Keratinocyte (primary cell): ENCODE data around the gene WBP2NL. TPM values are rescaled to one million over a fixed set of nuclear protein-coding genes. Genes with fewer than 3 reads are reported as not detected.
A peak's percentile ranks its signal among the peaks of the same experiment; 100 is the strongest.

Experiments used
- DNase-seq: peaks from one replicate; pipeline ENCODE4 v3.0.0-alpha.2; 2011; ENCODE audit warnings: low read depth, missing footprints, low spot score
- FAIRE-seq: peaks from 2 replicates; lab custom pipeline; 2011; peaks lifted over from hg19 to GRCh38; lab: Jason Lieb, UNC
- H2AFZ ChIP-seq: 2 replicates; pipeline ENCODE4 v1.6.0; 2012; ENCODE audit warnings: low read length, control low read depth, inconsistent platforms; ENCODE audit not compliant: control insufficient read depth
- H3K27ac ChIP-seq: 2 replicates; pipeline ENCODE4 v1.5.1; 2011; ENCODE audit warnings: low read length; ENCODE audit not compliant: control insufficient read depth, insufficient read depth
- H3K27me3 ChIP-seq: 3 replicates; pipeline ENCODE4 v1.6.0; 2011; ENCODE audit warnings: low read length; ENCODE audit not compliant: control insufficient read depth, insufficient read depth; ENCODE audit errors: extremely low read depth
- H3K36me3 ChIP-seq, 2 experiments: 2 replicates in 1 of 2; 3 replicates in 1 of 2; pipeline ENCODE4 v1.5.1; 2011; ENCODE audit warnings: low read length in 2 of 2, mild to moderate bottlenecking in 1 of 2; ENCODE audit not compliant: control insufficient read depth in 2 of 2, insufficient read depth in 2 of 2; ENCODE audit errors: extremely low read depth in 1 of 2
- H3K4me1 ChIP-seq: 3 replicates; pipeline ENCODE4 v1.5.1; 2011; ENCODE audit warnings: low read length; ENCODE audit not compliant: control insufficient read depth, insufficient read depth; ENCODE audit errors: extremely low read depth
- H3K4me2 ChIP-seq: 3 replicates; pipeline ENCODE4 v1.6.0; 2011; ENCODE audit warnings: low read depth, low read length; ENCODE audit not compliant: control insufficient read depth, insufficient read depth; ENCODE audit errors: extremely low read depth
- H3K4me3 ChIP-seq, 3 experiments: fragments of 200-600 bp in 1 of 3; sonication (generic) in 1 of 3; 2 replicates in 2 of 3; 3 replicates in 1 of 3; pipeline ENCODE4 v1.5.1; 2011 to 2016; ENCODE audit warnings: low read length in 3 of 3, mild to moderate bottlenecking in 3 of 3, control low read depth in 2 of 3, inconsistent platforms in 1 of 3, low read depth in 1 of 3, mixed read lengths in 1 of 3, mixed run types in 1 of 3, moderate library complexity in 1 of 3; ENCODE audit not compliant: control insufficient read depth in 2 of 3, insufficient read depth in 2 of 3; ENCODE audit errors: extremely low read depth in 1 of 3
- H3K79me2 ChIP-seq: 2 replicates; pipeline ENCODE4 v1.6.0; 2012; ENCODE audit warnings: low read length; ENCODE audit not compliant: control insufficient read depth, insufficient read depth
- H3K9ac ChIP-seq: 3 replicates; pipeline ENCODE4 v1.6.0; 2011; ENCODE audit warnings: low read length; ENCODE audit not compliant: control insufficient read depth, insufficient read depth; ENCODE audit errors: extremely low read depth
- H3K9me1 ChIP-seq: 3 replicates; pipeline ENCODE4 v1.6.0; 2011; ENCODE audit warnings: low read length; ENCODE audit not compliant: control insufficient read depth, insufficient read depth; ENCODE audit errors: extremely low read depth
- H3K9me3 ChIP-seq: 2 replicates; pipeline ENCODE4 v1.5.1; 2012; ENCODE audit warnings: low read depth, low read length; ENCODE audit not compliant: control insufficient read depth
- H4K20me1 ChIP-seq: 3 replicates; pipeline ENCODE4 v1.6.0; 2011; ENCODE audit warnings: low read length; ENCODE audit not compliant: control insufficient read depth, insufficient read depth; ENCODE audit errors: extremely low read depth
- EZH2 ChIP-seq: IDR thresholded peaks from one replicate; pipeline ENCODE4 v1.6.1; 2012; ENCODE audit warnings: inconsistent platforms, mild to moderate bottlenecking, low read length, moderate library complexity
- dilution Hi-C: fragments of 300-500 bp; cut with MboI; formaldehyde crosslinking; loops from one replicate; pipeline ENCODE4 v1.7.0; 2020; ENCODE audit warnings: low sequenced_read_pairs; ENCODE audit not compliant: extremely low pct_ligation_motif_present
- polyA plus RNA-seq, 5 experiments: library from polyadenylated mRNA; depleted of rRNA in 3 of 5; stranded (reverse) in 3 of 5; stranded (forward) in 1 of 5; unstranded in 1 of 5; fragments of >200 nt; gene quantifications; 1 replicate in 1 of 5; 2 replicates in 3 of 5; 3 replicates in 1 of 5; pipeline versions ENCODE4 v1.2.1 to v1.2.3, GENCODE V29; 2011 to 2012; ENCODE audit warnings: missing spikeins in 2 of 5, low read depth in 1 of 5, low replicate concordance in 1 of 5
- TF ChIP-seq, protein P1 (sequence below), 3 experiments: IDR thresholded peaks in 1 of 3; conservative IDR thresholded peaks in 1 of 3; optimal IDR thresholded peaks in 1 of 3; 2 replicates in 2 of 3; 3 replicates in 1 of 3; pipeline versions ENCODE3 to v1.5.1; 2011; ENCODE audit warnings: low read length in 3 of 3, mild to moderate bottlenecking in 3 of 3, moderate library complexity in 2 of 3, control low read depth in 1 of 3, inconsistent platforms in 1 of 3; ENCODE audit not compliant: insufficient read depth in 2 of 3; ENCODE audit errors: extremely low read depth in 1 of 3

The WBP2NL gene
- polyA plus RNA-seq, 1 donor (not counting 4 experiments of a cell fraction or from before 2014, with no cell fraction given): 0.07 TPM

DNA sequence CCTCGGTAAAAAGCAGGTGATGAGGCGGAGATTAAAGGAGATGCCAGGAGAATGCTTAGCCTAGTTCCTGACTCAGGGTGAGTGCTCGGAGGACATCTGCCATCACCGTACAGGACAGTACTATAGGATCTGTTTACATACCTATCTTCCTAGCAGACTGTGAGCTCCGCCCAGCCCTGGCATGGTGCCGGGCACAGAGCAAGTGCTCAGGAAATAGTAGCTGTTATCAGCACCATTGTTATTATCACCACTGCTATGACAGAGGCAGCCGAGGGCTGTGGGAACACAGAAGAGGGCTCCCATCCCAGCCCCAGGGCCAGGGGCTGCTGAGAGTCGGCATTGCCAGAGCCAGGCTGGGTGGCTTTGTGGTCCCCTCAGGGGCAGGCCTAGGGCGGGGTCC, 30.0 kb upstream of the WBP2NL start:
- H3K9me3 ChIP-seq: no peaks in the 10 kb centered on the region
- DNase-seq: no peak
- no peaks in the 10 kb centered on the region for H3K36me3 ChIP-seq

DNA sequence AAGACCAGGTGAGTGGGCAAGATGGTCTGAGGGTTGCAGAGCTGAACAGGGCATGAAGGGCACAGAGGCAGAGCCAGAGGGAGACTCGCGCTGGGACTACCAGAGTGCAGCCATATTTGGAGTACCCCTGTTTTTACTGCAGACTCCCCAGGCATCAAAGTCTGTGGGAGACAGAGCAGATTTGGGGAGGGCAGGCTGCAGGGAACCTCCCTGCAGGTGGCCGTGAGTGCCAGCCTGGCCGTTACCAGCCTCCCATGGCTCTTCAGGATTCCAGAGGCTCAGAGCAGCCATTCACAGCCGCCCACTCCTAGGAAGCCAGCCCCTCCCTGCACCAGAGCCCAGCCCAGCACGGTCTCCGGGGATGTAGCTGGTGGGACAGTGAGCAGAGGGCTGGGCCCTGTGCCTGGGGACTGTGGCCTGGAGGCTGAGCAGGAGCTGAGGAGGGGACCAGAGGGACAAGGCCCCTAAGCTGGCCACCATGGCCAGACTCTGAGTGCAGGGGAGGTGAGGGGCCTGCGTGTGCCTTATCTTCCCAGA, 29.4 kb upstream of the WBP2NL start, which contains the start of gene SEPTIN3:
Gene SEPTIN3, plus strand, starts transcription at position 334 of the 537 bp plus-strand sequence. CDS start 2,050 bp downstream, outside the sequence.
- Histone ChIP-seq H3K36me3 (no peaks in the 10 kb centered on the region), H3K9me1 (no peaks in the 10 kb centered on the region), H3K4me3 (no peak within 1 kb of the TSS), H3K9me3 (no peaks in the 10 kb centered on the region), H4K20me1 (no peaks in the 10 kb centered on the region), H2AFZ (no peak within 1 kb of the TSS), H3K27ac (no peak within 1 kb of the TSS), H3K4me1 (peaks cover 4% of the 10 kb centered on the region), H3K9ac (no peak within 1 kb of the TSS), H3K4me2 (no peak within 1 kb of the TSS), H3K27me3 (peaks cover 5% of the 10 kb centered on the region), H3K79me2 (no peaks in the 10 kb centered on the region)
- TF ChIP-seq EZH2: no peak
- TF ChIP-seq, protein P1, sequence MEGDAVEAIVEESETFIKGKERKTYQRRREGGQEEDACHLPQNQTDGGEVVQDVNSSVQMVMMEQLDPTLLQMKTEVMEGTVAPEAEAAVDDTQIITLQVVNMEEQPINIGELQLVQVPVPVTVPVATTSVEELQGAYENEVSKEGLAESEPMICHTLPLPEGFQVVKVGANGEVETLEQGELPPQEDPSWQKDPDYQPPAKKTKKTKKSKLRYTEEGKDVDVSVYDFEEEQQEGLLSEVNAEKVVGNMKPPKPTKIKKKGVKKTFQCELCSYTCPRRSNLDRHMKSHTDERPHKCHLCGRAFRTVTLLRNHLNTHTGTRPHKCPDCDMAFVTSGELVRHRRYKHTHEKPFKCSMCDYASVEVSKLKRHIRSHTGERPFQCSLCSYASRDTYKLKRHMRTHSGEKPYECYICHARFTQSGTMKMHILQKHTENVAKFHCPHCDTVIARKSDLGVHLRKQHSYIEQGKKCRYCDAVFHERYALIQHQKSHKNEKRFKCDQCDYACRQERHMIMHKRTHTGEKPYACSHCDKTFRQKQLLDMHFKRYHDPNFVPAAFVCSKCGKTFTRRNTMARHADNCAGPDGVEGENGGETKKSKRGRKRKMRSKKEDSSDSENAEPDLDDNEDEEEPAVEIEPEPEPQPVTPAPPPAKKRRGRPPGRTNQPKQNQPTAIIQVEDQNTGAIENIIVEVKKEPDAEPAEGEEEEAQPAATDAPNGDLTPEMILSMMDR (optimal IDR thresholded peaks at IDR 0.05 in 1 of 3, IDR thresholded peaks at IDR 0.05 in 1 of 3, conservative IDR thresholded peaks at IDR 0.05 in 1 of 3; ENCODE audit: extremely low read depth in 1 of 3, insufficient read depth in 2 of 3, low read length in 3 of 3): no peak
- dilution Hi-C loops: no loop called here
- DNase-seq (no peak), FAIRE-seq (no peak)

More for the DNA sequence above, 30.0 kb upstream of the WBP2NL start:
- H4K20me1 ChIP-seq: no peaks in the 10 kb centered on the region
- dilution Hi-C loops: no loop called here
- H3K79me2 ChIP-seq: no peaks in the 10 kb centered on the region
- peak; percentile 41 for FAIRE-seq
- H3K4me2 ChIP-seq: no peak overlapping the region
- H3K4me3 ChIP-seq: no peak overlapping the region
- H3K27ac ChIP-seq: no peak overlapping the region
- no peak for TF ChIP-seq EZH2
- TF ChIP-seq, protein P1 (optimal IDR thresholded peaks at IDR 0.05 in 1 of 3, IDR thresholded peaks at IDR 0.05 in 1 of 3, conservative IDR thresholded peaks at IDR 0.05 in 1 of 3; ENCODE audit: extremely low read depth in 1 of 3, insufficient read depth in 2 of 3, low read length in 3 of 3): no peak
- no peak overlapping the region for H3K9ac ChIP-seq
- peaks cover 2% of the 10 kb centered on the region for H3K27me3 ChIP-seq
- peaks cover 4% of the 10 kb centered on the region for H3K4me1 ChIP-seq
- no peak overlapping the region for H2AFZ ChIP-seq
- no peaks in the 10 kb centered on the region for H3K9me1 ChIP-seq
